Gastrocnemius medialis (tissue), 4 donors: ENCODE measurements around the gene VAC14.

ENCODE experiments used
- POLR2A ChIP-seq, 2 donors: fragments of 450-650 bp; IDR thresholded peaks; one replicate each; pipeline ENCODE4 v1.6.1; 2017; ENCODE audit warnings: antibody characterized with exemption in 2 of 2, mild to moderate bottlenecking in 2 of 2, moderate library complexity in 2 of 2
- TF ChIP-seq, protein P1 (sequence below), 5 experiments: fragments of 450-650 bp in 3 of 5; fragments of 200-600 bp in 2 of 5; sonication (generic) in 2 of 5; IDR thresholded peaks in 4 of 5; conservative IDR thresholded peaks in 1 of 5; 1 replicate in 4 of 5; 2 replicates in 1 of 5; pipeline ENCODE4 v1.5.1; 2016 to 2019; ENCODE audit warnings: antibody characterized with exemption in 5 of 5, mild to moderate bottlenecking in 3 of 5, moderate library complexity in 3 of 5

DNA sequence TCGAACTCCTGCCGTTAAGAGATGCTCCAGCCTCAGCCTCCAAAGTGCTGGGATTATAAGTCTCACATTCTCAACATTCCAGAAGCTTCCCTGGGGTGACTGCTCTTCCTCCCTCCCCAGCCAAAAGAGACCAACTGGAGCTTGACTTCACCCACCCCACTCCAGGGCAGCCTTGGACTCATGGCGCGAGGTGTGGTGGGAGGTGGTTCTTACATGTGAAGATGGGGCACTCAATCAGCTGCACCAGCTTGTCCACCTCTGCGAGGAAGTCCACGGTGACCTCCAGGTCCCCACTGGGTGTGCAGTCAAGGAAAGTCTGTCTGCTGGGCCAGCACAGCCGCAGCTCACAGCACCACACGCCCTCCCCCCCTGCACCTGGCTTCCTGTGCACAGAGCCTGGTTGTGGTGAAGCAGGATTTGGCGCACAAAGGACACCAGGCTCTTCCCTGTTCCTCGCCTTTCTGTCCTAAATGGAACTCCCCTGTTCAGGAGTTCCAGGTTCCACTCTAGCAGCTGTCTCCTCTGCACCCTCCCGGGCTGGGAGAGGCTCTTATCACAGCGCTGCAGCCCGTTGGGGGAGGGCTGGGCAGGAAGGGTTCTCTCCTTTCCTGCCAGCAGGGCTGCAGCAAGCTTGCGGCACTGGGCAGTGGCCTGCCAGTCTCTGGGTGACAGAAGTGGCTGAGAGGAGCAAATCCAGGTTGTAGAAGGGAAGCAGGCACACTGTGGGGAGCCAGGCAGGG is 105.5 kb downstream of the VAC14 start:
- TF ChIP-seq, protein P1, sequence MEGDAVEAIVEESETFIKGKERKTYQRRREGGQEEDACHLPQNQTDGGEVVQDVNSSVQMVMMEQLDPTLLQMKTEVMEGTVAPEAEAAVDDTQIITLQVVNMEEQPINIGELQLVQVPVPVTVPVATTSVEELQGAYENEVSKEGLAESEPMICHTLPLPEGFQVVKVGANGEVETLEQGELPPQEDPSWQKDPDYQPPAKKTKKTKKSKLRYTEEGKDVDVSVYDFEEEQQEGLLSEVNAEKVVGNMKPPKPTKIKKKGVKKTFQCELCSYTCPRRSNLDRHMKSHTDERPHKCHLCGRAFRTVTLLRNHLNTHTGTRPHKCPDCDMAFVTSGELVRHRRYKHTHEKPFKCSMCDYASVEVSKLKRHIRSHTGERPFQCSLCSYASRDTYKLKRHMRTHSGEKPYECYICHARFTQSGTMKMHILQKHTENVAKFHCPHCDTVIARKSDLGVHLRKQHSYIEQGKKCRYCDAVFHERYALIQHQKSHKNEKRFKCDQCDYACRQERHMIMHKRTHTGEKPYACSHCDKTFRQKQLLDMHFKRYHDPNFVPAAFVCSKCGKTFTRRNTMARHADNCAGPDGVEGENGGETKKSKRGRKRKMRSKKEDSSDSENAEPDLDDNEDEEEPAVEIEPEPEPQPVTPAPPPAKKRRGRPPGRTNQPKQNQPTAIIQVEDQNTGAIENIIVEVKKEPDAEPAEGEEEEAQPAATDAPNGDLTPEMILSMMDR (IDR thresholded peaks at IDR 0.05 in 4 of 5, conservative IDR thresholded peaks at IDR 0.05 in 1 of 5): peak in 2 of 5 experiments; percentile 18 to 25
- peak; percentile 30 to 31 for TF ChIP-seq POLR2A (IDR thresholded peaks at IDR 0.05)
